Measurements from ENCODE around the gene SLC39A9.

The SLC39A9 gene

GRCh38 chr14:69500736-69501135 lies 102.2 kb downstream of the SLC39A9 start:
- CTCF ChIA-PET, result interaction anchor here (0.7 kb wide), 1 partner anchor 17 kb away, joined by 4 read pairs; no protein-coding TSS in a partner anchor
- POLR2A ChIA-PET, result no interaction called here

More at GRCh38 chr14:69500736-69501135, 102.2 kb downstream of the SLC39A9 start:
- H3K27ac ChIP-seq (ENCODE audit: extremely low read depth, low read depth, low read length), result no peak overlapping the region
- H3K9me3 ChIP-seq (ENCODE audit: control insufficient read depth, insufficient read depth, low read depth, low read length), result no peaks in the 10 kb centered on the region
- H3K4me3 ChIP-seq (ENCODE audit: low read depth, low read length), result no peak overlapping the region
- H3K36me3 ChIP-seq (ENCODE audit: control insufficient read depth in 2 of 2, insufficient read depth in 1 of 2, low read length in 2 of 2), result no peaks in the 10 kb centered on the region
- TF ChIP-seq KLF8 (tag by site-specific recombination; IDR thresholded peaks at IDR 0.05) (no peak), KLF9 (tag by site-specific recombination; IDR thresholded peaks at IDR 0.05; ENCODE audit: low read depth) (no peak), PRDM6 (tag by site-specific recombination; IDR thresholded peaks at IDR 0.05) (no peak), ZBTB8A (tag by site-specific recombination; IDR thresholded peaks at IDR 0.05) (no peak), GLI4 (tag by site-specific recombination; IDR thresholded peaks at IDR 0.05) (no peak), ZNF157 (tag by site-specific recombination; IDR thresholded peaks at IDR 0.05) (no peak), SCRT2 (tag by site-specific recombination; IDR thresholded peaks at IDR 0.05) (no peak), CTCF (tag by site-specific recombination; IDR thresholded peaks at IDR 0.05) (no peak), GLIS2 (tag by site-specific recombination; IDR thresholded peaks at IDR 0.05) (no peak), ZNF112 (tag by site-specific recombination; IDR thresholded peaks at IDR 0.05) (no peak), ZNF341 (tag by site-specific recombination; IDR thresholded peaks at IDR 0.05; ENCODE audit: low read depth) (no peak), PRDM2 (tag by site-specific recombination; IDR thresholded peaks at IDR 0.05; ENCODE audit: borderline replicate concordance) (no peak), ZNF654 (tag by site-specific recombination; IDR thresholded peaks at IDR 0.05; ENCODE audit: low read depth) (no peak), ZBTB10 (tag by site-specific recombination; IDR thresholded peaks at IDR 0.05) (no peak), ZNF449 (tag by site-specific recombination; IDR thresholded peaks at IDR 0.05) (no peak), KLF16 (tag by site-specific recombination; IDR thresholded peaks at IDR 0.05) (no peak), ZNF701 (tag by site-specific recombination; IDR thresholded peaks at IDR 0.05) (no peak), ZNF311 (tag by site-specific recombination; IDR thresholded peaks at IDR 0.05; ENCODE audit: borderline replicate concordance) (no peak), ZNF621 (tag by site-specific recombination; IDR thresholded peaks at IDR 0.05) (no peak)
- peaks cover 5% of the 10 kb centered on the region for H3K4me1 ChIP-seq (ENCODE audit: control insufficient read depth, insufficient read depth, low read length)

Measured in HEK293 (cell line).